Activated CD4-positive, alpha-beta T cell treated with anti-CD3 and anti-CD28 coated beads, Interleukin-10, Interleukin-2, amounts not matched to agents 100 ng/mL and 50 ng/mL, durations not matched to agents 16 hours and 8 hours (primary cell): Measurements from ENCODE around the gene CILP.
"Not testable (repeated sequence)": the region's sequence is repeated elsewhere in the genome, so short reads cannot be mapped to it uniquely, and the experiment has no call there.

Experiments
- DNase-seq: peaks from one replicate; pipeline ENCODE4 v3.0.0-alpha.2; 2020

Gene CILP

GRCh38 chr15:65194826-65195547 is 16.3 kb downstream of the CILP start:
- no peak for DNase-seq

- no peak for DNase-seq
Observed at GRCh38 chr15:65192016-65192415, 19.3 kb downstream of the CILP start.

GRCh38 chr15:65189102-65189740 is 22.1 kb downstream of the CILP start:
- DNase-seq = peak; percentile 41

GRCh38 chr15:65188472-65188871 is 22.8 kb downstream of the CILP start:
- DNase-seq = not testable (repeated sequence)

- peak; percentile 95 for DNase-seq
Observed at GRCh38 chr15:65184868-65185717, 26.2 kb downstream of the CILP start, which contains the start of gene CLPX. Gene CLPX, minus strand, starts transcription at chr15:65185342. Its CDS starts 189 bp downstream, at chr15:65185153.

GRCh38 chr15:65184305-65184867 is 26.9 kb downstream of the CILP start:
- peak; percentile 50 for DNase-seq

- DNase-seq = no peak
Observed at GRCh38 chr15:65183865-65184159, 27.5 kb downstream of the CILP start.

- no peak for DNase-seq
Observed at GRCh38 chr15:65182538-65182937, 28.7 kb downstream of the CILP start.

- not testable (repeated sequence) for DNase-seq
Observed at GRCh38 chr15:65181582-65182353, 29.5 kb downstream of the CILP start.

- DNase-seq = no peak
Observed at GRCh38 chr15:65180167-65180566, 31.1 kb downstream of the CILP start.

- DNase-seq = no peak
Observed at GRCh38 chr15:65177901-65178300, 33.4 kb downstream of the CILP start.

GRCh38 chr15:65176056-65176455 is 35.2 kb downstream of the CILP start:
- DNase-seq = no peak

- no peak for DNase-seq
Observed at GRCh38 chr15:65175511-65175910, 35.8 kb downstream of the CILP start.

GRCh38 chr15:65174509-65174908 is 36.8 kb downstream of the CILP start:
- no peak for DNase-seq

GRCh38 chr15:65172531-65172930 is 38.7 kb downstream of the CILP start:
- no peak for DNase-seq

GRCh38 chr15:65171428-65171827 is 39.8 kb downstream of the CILP start:
- no peak for DNase-seq

GRCh38 chr15:65165875-65166274 is 45.4 kb downstream of the CILP start:
- DNase-seq = no peak

GRCh38 chr15:65164139-65164538 is 47.1 kb downstream of the CILP start:
- DNase-seq = no peak

GRCh38 chr15:65163041-65163440 is 48.2 kb downstream of the CILP start:
- no peak for DNase-seq

GRCh38 chr15:65156692-65157091 is 54.6 kb downstream of the CILP start:
- no peak for DNase-seq

GRCh38 chr15:65154720-65155119 is 56.6 kb downstream of the CILP start:
- no peak for DNase-seq

GRCh38 chr15:65147902-65148301 is 63.4 kb downstream of the CILP start:
- no peak for DNase-seq

- no peak for DNase-seq
Observed at GRCh38 chr15:65146438-65146837, 64.8 kb downstream of the CILP start.
